H1 (cell line): Measurements from ENCODE around the gene SPTB. TPM values are rescaled to one million over a fixed set of nuclear protein-coding genes. Genes with fewer than 3 reads are reported as not detected.

Experiments
- CTCF ChIA-PET: fragments of 300-600 bp; sonication (Branson Sonifier 250); formaldehyde crosslinking; loops from one replicate; lab custom pipeline; 2021; ENCODE audit not compliant: partially characterized antibody; lab: Charles Lee
- POLR2A ChIA-PET: fragments of 300-600 bp; sonication (Branson Sonifier 250); formaldehyde crosslinking; loops from one replicate; lab custom pipeline; 2021; ENCODE audit warnings: inconsistent platforms; ENCODE audit not compliant: partially characterized antibody; lab: Charles Lee
- DNase-seq, 2 experiments: peaks; one replicate each; pipeline versions ENCODE4 v3.0.0 to v3.0.0-alpha.2; 2010 to 2022; ENCODE audit warnings: low spot score in 2 of 2, low read depth in 1 of 2, mixed read lengths in 1 of 2
- FAIRE-seq: peaks from 2 replicates; lab custom pipeline; 2011; peaks lifted over from hg19 to GRCh38; lab: Jason Lieb, UNC
- H2AFZ ChIP-seq: 2 replicates; pipeline ENCODE4 v1.8.1; 2012; ENCODE audit warnings: low read length, inconsistent platforms
- H2AK5ac ChIP-seq: 2 replicates; pipeline ENCODE4 v1.6.1; 2013; ENCODE audit warnings: low read depth, low read length
- H2BK120ac ChIP-seq: replicated peaks from 2 replicates; pipeline ENCODE3; 2013; ENCODE audit warnings: low read depth, low read length, inconsistent platforms
- H2BK12ac ChIP-seq: 2 replicates; pipeline ENCODE4 v1.6.1; 2013; ENCODE audit warnings: low read depth, low read length
- H2BK15ac ChIP-seq: 2 replicates; pipeline ENCODE4 v1.6.1; 2013; ENCODE audit warnings: low read length
- H2BK20ac ChIP-seq: 2 replicates; pipeline ENCODE4 v1.6.1; 2013; ENCODE audit warnings: low read length
- H2BK5ac ChIP-seq: 2 replicates; pipeline ENCODE4 v1.6.1; 2013; ENCODE audit warnings: low read depth, low read length
- H3K14ac ChIP-seq: 2 replicates; pipeline ENCODE4 v1.6.1; 2013; ENCODE audit warnings: inconsistent platforms; ENCODE audit not compliant: insufficient read length
- H3K18ac ChIP-seq: 2 replicates; pipeline ENCODE4 v1.6.1; 2013; ENCODE audit warnings: low read length; ENCODE audit errors: extremely low read depth
- H3K23ac ChIP-seq: 2 replicates; pipeline ENCODE4 v1.6.1; 2013; ENCODE audit warnings: inconsistent platforms; ENCODE audit not compliant: insufficient read length
- H3K23me2 ChIP-seq: 2 replicates; pipeline ENCODE4 v1.6.1; 2013; ENCODE audit warnings: low read depth, low read length
- H3K27ac ChIP-seq: 2 replicates; pipeline ENCODE4 v1.6.1; 2011; ENCODE audit warnings: low read depth, low read length, inconsistent platforms
- H3K27me3 ChIP-seq, 4 experiments: replicated peaks in 1 of 4; 1 replicate in 1 of 4; 2 replicates in 3 of 4; pipeline versions ENCODE4 v1.6.1 to v1.8.1; 2011 to 2013; ENCODE audit warnings: low read length in 3 of 4, mild to moderate bottlenecking in 3 of 4, inconsistent platforms in 2 of 4, mixed read lengths in 2 of 4, moderate library complexity in 1 of 4; ENCODE audit not compliant: control insufficient read depth in 3 of 4, insufficient read depth in 3 of 4; ENCODE audit errors: extremely low read depth in 1 of 4
- H3K36me3 ChIP-seq, 4 experiments: 2 replicates each; pipeline versions ENCODE4 v1.6.1 to v1.8.1; 2011 to 2013; ENCODE audit warnings: mild to moderate bottlenecking in 4 of 4, low read length in 3 of 4, moderate library complexity in 2 of 4, control low read depth in 1 of 4, inconsistent platforms in 1 of 4; ENCODE audit not compliant: insufficient read depth in 4 of 4, control insufficient read depth in 2 of 4
- H3K4ac ChIP-seq: replicated peaks from 2 replicates; pipeline ENCODE3; 2013; ENCODE audit warnings: low read length, low read depth, mixed read lengths, inconsistent platforms; ENCODE audit not compliant: insufficient read length
- H3K4me1 ChIP-seq, 4 experiments: replicated peaks in 1 of 4; 1 replicate in 1 of 4; 2 replicates in 3 of 4; pipeline versions ENCODE4 v1.6.1 to v1.8.1; 2011 to 2013; ENCODE audit warnings: low read length in 3 of 4, inconsistent platforms in 2 of 4, mixed read lengths in 1 of 4; ENCODE audit not compliant: insufficient read depth in 4 of 4, control insufficient read depth in 3 of 4
- H3K4me2 ChIP-seq, 2 experiments: 2 replicates each; pipeline versions ENCODE4 v1.6.1 to v1.8.1; 2011 to 2013; ENCODE audit warnings: low read depth in 2 of 2, low read length in 2 of 2, control low read depth in 1 of 2, inconsistent platforms in 1 of 2, mild to moderate bottlenecking in 1 of 2; ENCODE audit not compliant: insufficient read depth in 1 of 2
- H3K4me3 ChIP-seq, 4 experiments: fragments of 200-600, 300-600 bp in 1 of 4; sonication (generic), shearing (Covaris generic), sonication (Bioruptor Twin) in 1 of 4; 2 replicates each; pipeline versions ENCODE4 v1.5.1 to v1.8.1; 2011 to 2016; ENCODE audit warnings: low read length in 4 of 4, low read depth in 3 of 4, control low read depth in 2 of 4, inconsistent platforms in 2 of 4, mild to moderate bottlenecking in 2 of 4, mixed read lengths in 1 of 4, moderate library complexity in 1 of 4; ENCODE audit not compliant: insufficient read depth in 2 of 4; ENCODE audit errors: extremely low read depth in 1 of 4
- H3K56ac ChIP-seq: replicated peaks from 2 replicates; pipeline ENCODE3; 2013; ENCODE audit warnings: low read depth, mild to moderate bottlenecking, mixed read lengths, low read length, inconsistent platforms; ENCODE audit not compliant: insufficient read length
- H3K79me1 ChIP-seq: 2 replicates; pipeline ENCODE4 v1.6.1; 2013; ENCODE audit warnings: low read depth, low read length, control low read depth
- H3K79me2 ChIP-seq, 2 experiments: 2 replicates each; pipeline versions ENCODE4 v1.6.1 to v1.8.1; 2012 to 2013; ENCODE audit warnings: low read length in 2 of 2, mild to moderate bottlenecking in 2 of 2, inconsistent platforms in 1 of 2; ENCODE audit not compliant: insufficient read depth in 2 of 2, control insufficient read depth in 1 of 2
- H3K9ac ChIP-seq, 4 experiments: replicated peaks in 1 of 4; 1 replicate in 1 of 4; 2 replicates in 3 of 4; pipeline versions ENCODE4 v1.6.1 to v1.8.1; 2011 to 2013; ENCODE audit warnings: low read depth in 3 of 4, low read length in 3 of 4, control low read depth in 2 of 4, mild to moderate bottlenecking in 2 of 4, moderate library complexity in 2 of 4, inconsistent platforms in 1 of 4; ENCODE audit errors: extremely low read depth in 1 of 4
- H3K9me3 ChIP-seq, 2 experiments: 2 replicates each; pipeline versions ENCODE4 v1.6.1 to v1.8.1; 2012 to 2013; ENCODE audit warnings: mild to moderate bottlenecking in 2 of 2, moderate library complexity in 2 of 2, control low read depth in 1 of 2, inconsistent platforms in 1 of 2, low read depth in 1 of 2, low read length in 1 of 2, mixed read lengths in 1 of 2; ENCODE audit not compliant: insufficient read depth in 2 of 2
- H4K20me1 ChIP-seq, 2 experiments: replicated peaks in 1 of 2; 2 replicates each; pipeline versions ENCODE3 to v1.8.1; 2011 to 2013; ENCODE audit warnings: inconsistent platforms in 2 of 2, low read length in 2 of 2, mild to moderate bottlenecking in 1 of 2; ENCODE audit not compliant: insufficient read depth in 2 of 2, control insufficient read depth in 1 of 2
- H4K5ac ChIP-seq: 2 replicates; pipeline ENCODE4 v1.6.1; 2013; ENCODE audit warnings: low read length, low read depth, mixed read lengths, inconsistent platforms; ENCODE audit not compliant: insufficient read length
- H4K8ac ChIP-seq: 2 replicates; pipeline ENCODE4 v1.8.0; 2013; ENCODE audit warnings: mild to moderate bottlenecking, moderate library complexity, low read length, inconsistent platforms; ENCODE audit not compliant: insufficient read depth; ENCODE audit errors: extremely low read depth
- H4K91ac ChIP-seq: replicated peaks from 2 replicates; pipeline ENCODE3; 2013; ENCODE audit warnings: low read length, mixed read lengths, inconsistent platforms; ENCODE audit not compliant: insufficient read length
- BCL11A ChIP-seq, 2 experiments: IDR thresholded peaks; one replicate each; pipeline ENCODE4 v1.6.1; 2011; ENCODE audit warnings: low read depth in 2 of 2, low read length in 2 of 2, mild to moderate bottlenecking in 2 of 2
- BRCA1 ChIP-seq: IDR thresholded peaks from 2 replicates; pipeline ENCODE4 v1.6.1; 2012; ENCODE audit warnings: low read depth, low read length, improper control_type of control experiment
- CBX5 ChIP-seq: fragments of 300-800, 300-1000 bp; sonication (generic); IDR thresholded peaks from 2 replicates; pipeline ENCODE4 v1.7.1; 2016; ENCODE audit warnings: antibody characterized with exemption, low read length, low read depth
- CHD1 ChIP-seq: IDR thresholded peaks from 2 replicates; pipeline ENCODE4 v1.6.1; 2012; ENCODE audit warnings: low read depth, low read length, improper control_type of control experiment
- JUN ChIP-seq: IDR thresholded peaks from 2 replicates; pipeline ENCODE4 v1.6.1; 2011; ENCODE audit warnings: low read depth, mild to moderate bottlenecking, improper control_type of control experiment, low read length
- KDM1A ChIP-seq: fragments of 200-600, 300-600 bp; sonication (generic); IDR thresholded peaks from 2 replicates; pipeline ENCODE4 v1.7.1; 2016; ENCODE audit warnings: mild to moderate bottlenecking, low read length, borderline replicate concordance
- KDM4A ChIP-seq: IDR thresholded peaks from one replicate; pipeline ENCODE4 v1.7.1; 2012; ENCODE audit warnings: low read depth, mild to moderate bottlenecking, moderate library complexity, low read length, inconsistent platforms; ENCODE audit not compliant: severe bottlenecking
- POLR2AphosphoS5 ChIP-seq: IDR thresholded peaks from 2 replicates; pipeline ENCODE4 v1.6.1; 2011; ENCODE audit warnings: low read depth, low read length
- RBBP5 ChIP-seq: IDR thresholded peaks from 2 replicates; pipeline ENCODE4 v1.7.1; 2012; ENCODE audit warnings: low read depth, mild to moderate bottlenecking, inconsistent platforms, low read length, moderate library complexity, borderline replicate concordance
- SAP30 ChIP-seq: fragments of 300-600 bp; sonication (generic); IDR thresholded peaks from 2 replicates; pipeline ENCODE4 v1.7.1; 2012; ENCODE audit warnings: low read length, moderate library complexity, mild to moderate bottlenecking, inconsistent platforms; ENCODE audit not compliant: insufficient read depth, insufficient replicate concordance
- SIX5 ChIP-seq: IDR thresholded peaks from 2 replicates; pipeline ENCODE4 v1.6.1; 2011; ENCODE audit warnings: mild to moderate bottlenecking, low read depth, low read length
- SP1 ChIP-seq: IDR thresholded peaks from 2 replicates; pipeline ENCODE4 v1.6.1; 2011; ENCODE audit warnings: low read depth, low read length
- SP2 ChIP-seq: IDR thresholded peaks from 2 replicates; pipeline ENCODE4 v1.6.1; 2012; ENCODE audit warnings: mild to moderate bottlenecking, low read length, inconsistent platforms
- SUZ12 ChIP-seq: fragments of 200-600 bp; sonication (generic); IDR thresholded peaks from 2 replicates; pipeline ENCODE4 v1.6.1; 2012; ENCODE audit warnings: mild to moderate bottlenecking, inconsistent platforms, low read length, moderate library complexity, mixed read lengths
- TAF1 ChIP-seq: IDR thresholded peaks from 2 replicates; pipeline ENCODE4 v1.6.1; 2011; ENCODE audit warnings: mild to moderate bottlenecking, low read depth, low read length
- TEAD4 ChIP-seq: IDR thresholded peaks from 2 replicates; pipeline ENCODE4 v1.6.1; 2012; ENCODE audit warnings: low read depth, low read length, inconsistent platforms, mixed read lengths
- WGBS, 2 experiments: shearing (Covaris generic) in 1 of 2; methylation state at CpG; one replicate each; pipeline versions ENCODE4 v1.1.6 to v1.1.7; 2013 to 2015; ENCODE audit warnings: low lambda C conversion rate in 2 of 2, mixed read lengths in 2 of 2, inconsistent platforms in 1 of 2, low coverage in 1 of 2, missing lambda C conversion rate in 1 of 2; ENCODE audit not compliant: insufficient replicate concordance in 2 of 2, insufficient coverage in 1 of 2, insufficient read length in 1 of 2; ENCODE audit errors: extremely low coverage in 1 of 2, missing lambda C conversion rate in 1 of 2; 5-methylcytosine and 5-hydroxymethylcytosine counted together
- polyA plus RNA-seq, 7 experiments: library from polyadenylated mRNA; depleted of rRNA in 3 of 7; stranded (reverse) in 5 of 7; unstranded in 2 of 7; fragments of >200 nt in 5 of 7; fragments of 200-250 nt in 2 of 7; gene quantifications; 1 replicate in 5 of 7; 2 replicates in 1 of 7; 4 replicates in 1 of 7; pipeline versions ENCODE4 v1.2.1 to v1.2.3, GENCODE V29; 2011 to 2013; ENCODE audit warnings: missing spikeins in 2 of 7, mixed read lengths in 2 of 7
- total RNA-seq: library from RNA; stranded (reverse); fragmentation: NEBNext Ultra II Directional; extraction: Animal tissue kit (Norgen Biotek cat#: 25700); gene quantifications from 2 replicates; pipeline ENCODE4 v1.2.1, GENCODE V29; 2021

The SPTB gene
- total and polyA plus RNA-seq, 2 of the 8 experiments (the other 6 are each of a cell fraction or from before 2014, with no cell fraction given), result 0.30 to 2.4 TPM

GRCh38 chr14:64792231-64792630, 87.5 kb downstream of the SPTB start:
- Histone ChIP-seq H3K36me3 (no peaks in the 10 kb centered on the region), H3K23ac (no peak overlapping the region), H3K79me2 (no peaks in the 10 kb centered on the region), H4K91ac (no peak overlapping the region), H3K14ac (no peak overlapping the region), H3K4me1 (peaks cover 0 to 10% (median 1%) of the 10 kb centered on the region in 4 experiments; a peak in 1 of 7 replicates), H2BK120ac (no peak overlapping the region), H4K5ac (no peak overlapping the region), H2BK20ac (no peak overlapping the region), H3K18ac (no peak overlapping the region), H4K20me1 (no peaks in the 10 kb centered on the region), H2BK12ac (no peak overlapping the region), H3K4ac (no peak overlapping the region), H2AK5ac (no peak overlapping the region), H3K27me3 (no peaks in the 10 kb centered on the region), H3K9me3 (no peaks in the 10 kb centered on the region; a peak in 1 of 4 replicates), H2AFZ (no peak overlapping the region), H2BK15ac (no peak overlapping the region), H3K23me2 (no peaks in the 10 kb centered on the region), H3K79me1 (no peaks in the 10 kb centered on the region), H2BK5ac (no peak overlapping the region), H3K27ac (no peak overlapping the region), H4K8ac (no peak overlapping the region), H3K4me3 (no peak overlapping the region), H3K9ac (no peak overlapping the region), H3K56ac (no peak overlapping the region), H3K4me2 (no peak overlapping the region)
- DNase-seq, result no peak
- ChIA-PET POLR2A (interaction anchor here (0.7 kb wide), 1 partner anchor 21 kb away, joined by 3 read pairs; no protein-coding TSS in a partner anchor), CTCF (interaction anchor here (1.5 to 13.2 kb wide), 6 partner anchors 8 to 97 kb away, joined by 3 to 323 read pairs (median 8); no protein-coding TSS in a partner anchor)
- 82% methylated on average over 4 of the region's 4 CpGs; no CpG with 5 or more reads in 1 of the 2 experiments for WGBS, 2 experiments
- FAIRE-seq, result no peak
- TF ChIP-seq CBX5 (no peak), JUN (no peak), SP2 (no peak), BRCA1 (no peak), KDM1A (no peak), SIX5 (no peak), TAF1 (no peak), TEAD4 (no peak), KDM4A (no peak), POLR2AphosphoS5 (no peak), CHD1 (no peak), RBBP5 (no peak), SAP30 (no peak), BCL11A (IDR thresholded peaks at IDR 0.05; ENCODE audit: low read depth in 2 of 2, low read length in 2 of 2) (no peak), SP1 (no peak), SUZ12 (no peak)
